ENCODE data around the gene ACTRT3. TPM values are rescaled to one million over a fixed set of nuclear protein-coding genes. Genes with fewer than 3 reads are reported as not detected.

Gene ACTRT3
- total RNA-seq, 1 experiment from 2014 or later: 1.7 TPM

DNA sequence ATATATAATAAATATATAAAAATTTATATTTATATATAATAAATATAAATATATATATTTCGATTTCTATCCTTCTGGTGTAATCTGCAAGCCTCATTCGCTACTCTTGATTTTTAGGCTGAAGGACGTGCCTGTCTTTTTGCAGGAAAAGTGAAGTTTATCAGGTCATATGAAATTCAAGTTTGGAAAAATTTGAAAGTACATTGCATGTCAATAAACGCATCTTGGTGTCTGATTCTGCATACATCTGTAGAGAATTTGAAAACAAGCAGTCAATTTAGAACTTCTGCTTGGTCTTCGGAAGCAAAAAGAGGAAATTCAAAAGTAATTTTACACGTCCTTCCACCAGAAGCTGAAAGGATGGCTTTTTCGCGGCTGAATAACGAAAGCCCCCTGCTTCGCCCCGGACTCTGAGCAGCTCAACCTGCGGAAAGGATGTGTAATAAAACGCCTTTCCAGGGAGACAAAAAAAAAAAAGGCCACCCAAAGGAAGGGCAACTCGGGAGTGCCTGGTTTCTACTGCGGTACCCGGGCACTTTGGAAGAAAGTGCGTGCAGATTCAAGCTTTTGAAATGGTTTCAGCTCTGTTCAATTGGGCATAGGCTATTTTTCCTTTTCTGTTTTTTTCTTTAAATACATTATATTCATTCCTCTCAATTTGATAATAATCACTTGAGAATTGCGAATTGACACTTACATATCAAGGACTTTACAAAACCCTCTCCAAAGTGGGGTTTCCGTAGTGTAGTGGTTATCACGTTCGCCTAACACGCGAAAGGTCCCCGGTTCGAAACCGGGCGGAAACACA is 2.3 kb upstream of the ACTRT3 start:
- no peaks in the 10 kb centered on the region for H3K9me3 ChIP-seq (ENCODE audit: control insufficient read depth, insufficient read depth, low read depth, low read length)
- ChIA-PET CTCF (no interaction called here), POLR2A (interaction anchor here (0.6 to 0.9 kb wide), 5 partner anchors 33 to 320 kb away, joined by 3 to 13 read pairs (median 4); partner anchors contain the start of gene SEC62)
- in situ Hi-C loops (cut with HindIII; ENCODE audit: low pct_unique_long_range_greater_than_20kb, low sequenced_read_pairs) (no loop called here), intact Hi-C loops (cut with micrococcal nuclease; ENCODE audit: unreplicated experiment) (no loop called here)
- TF ChIP-seq SIN3A (IDR thresholded peaks at IDR 0.05; ENCODE audit: borderline replicate concordance, insufficient read depth, low read depth, low read length) (no peak), TCF7L2 (IDR thresholded peaks at IDR 0.05; ENCODE audit: low read depth, low read length) (no peak), POLR2AphosphoS5 (IDR thresholded peaks at IDR 0.05; ENCODE audit: low read depth, low read length) (no peak; the same call in 1 of the 2 replicates)
- TF ChIP-seq, protein P1, sequence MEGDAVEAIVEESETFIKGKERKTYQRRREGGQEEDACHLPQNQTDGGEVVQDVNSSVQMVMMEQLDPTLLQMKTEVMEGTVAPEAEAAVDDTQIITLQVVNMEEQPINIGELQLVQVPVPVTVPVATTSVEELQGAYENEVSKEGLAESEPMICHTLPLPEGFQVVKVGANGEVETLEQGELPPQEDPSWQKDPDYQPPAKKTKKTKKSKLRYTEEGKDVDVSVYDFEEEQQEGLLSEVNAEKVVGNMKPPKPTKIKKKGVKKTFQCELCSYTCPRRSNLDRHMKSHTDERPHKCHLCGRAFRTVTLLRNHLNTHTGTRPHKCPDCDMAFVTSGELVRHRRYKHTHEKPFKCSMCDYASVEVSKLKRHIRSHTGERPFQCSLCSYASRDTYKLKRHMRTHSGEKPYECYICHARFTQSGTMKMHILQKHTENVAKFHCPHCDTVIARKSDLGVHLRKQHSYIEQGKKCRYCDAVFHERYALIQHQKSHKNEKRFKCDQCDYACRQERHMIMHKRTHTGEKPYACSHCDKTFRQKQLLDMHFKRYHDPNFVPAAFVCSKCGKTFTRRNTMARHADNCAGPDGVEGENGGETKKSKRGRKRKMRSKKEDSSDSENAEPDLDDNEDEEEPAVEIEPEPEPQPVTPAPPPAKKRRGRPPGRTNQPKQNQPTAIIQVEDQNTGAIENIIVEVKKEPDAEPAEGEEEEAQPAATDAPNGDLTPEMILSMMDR (IDR thresholded peaks at IDR 0.05): no peak
- TF ChIP-seq, protein P2, sequence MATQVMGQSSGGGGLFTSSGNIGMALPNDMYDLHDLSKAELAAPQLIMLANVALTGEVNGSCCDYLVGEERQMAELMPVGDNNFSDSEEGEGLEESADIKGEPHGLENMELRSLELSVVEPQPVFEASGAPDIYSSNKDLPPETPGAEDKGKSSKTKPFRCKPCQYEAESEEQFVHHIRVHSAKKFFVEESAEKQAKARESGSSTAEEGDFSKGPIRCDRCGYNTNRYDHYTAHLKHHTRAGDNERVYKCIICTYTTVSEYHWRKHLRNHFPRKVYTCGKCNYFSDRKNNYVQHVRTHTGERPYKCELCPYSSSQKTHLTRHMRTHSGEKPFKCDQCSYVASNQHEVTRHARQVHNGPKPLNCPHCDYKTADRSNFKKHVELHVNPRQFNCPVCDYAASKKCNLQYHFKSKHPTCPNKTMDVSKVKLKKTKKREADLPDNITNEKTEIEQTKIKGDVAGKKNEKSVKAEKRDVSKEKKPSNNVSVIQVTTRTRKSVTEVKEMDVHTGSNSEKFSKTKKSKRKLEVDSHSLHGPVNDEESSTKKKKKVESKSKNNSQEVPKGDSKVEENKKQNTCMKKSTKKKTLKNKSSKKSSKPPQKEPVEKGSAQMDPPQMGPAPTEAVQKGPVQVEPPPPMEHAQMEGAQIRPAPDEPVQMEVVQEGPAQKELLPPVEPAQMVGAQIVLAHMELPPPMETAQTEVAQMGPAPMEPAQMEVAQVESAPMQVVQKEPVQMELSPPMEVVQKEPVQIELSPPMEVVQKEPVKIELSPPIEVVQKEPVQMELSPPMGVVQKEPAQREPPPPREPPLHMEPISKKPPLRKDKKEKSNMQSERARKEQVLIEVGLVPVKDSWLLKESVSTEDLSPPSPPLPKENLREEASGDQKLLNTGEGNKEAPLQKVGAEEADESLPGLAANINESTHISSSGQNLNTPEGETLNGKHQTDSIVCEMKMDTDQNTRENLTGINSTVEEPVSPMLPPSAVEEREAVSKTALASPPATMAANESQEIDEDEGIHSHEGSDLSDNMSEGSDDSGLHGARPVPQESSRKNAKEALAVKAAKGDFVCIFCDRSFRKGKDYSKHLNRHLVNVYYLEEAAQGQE (IDR thresholded peaks at IDR 0.05; ENCODE audit: insufficient read depth in 1 of 2, low read depth in 2 of 2, low read length in 1 of 2): no peak
- H3K27me3 ChIP-seq (ENCODE audit: control insufficient read depth, insufficient read depth, low read length): no peaks in the 10 kb centered on the region
- peak; percentile 37 for ATAC-seq
- H3K4me3 ChIP-seq (ENCODE audit: low read depth in 2 of 2, low read length in 2 of 2): peak overlapping the region; percentile 90 to 98
- peak; percentile 87 for DNase-seq (ENCODE audit: low read depth, low spot score)
- H3K4me1 ChIP-seq (ENCODE audit: control insufficient read depth, insufficient read depth, low read length): peaks cover 9% of the 10 kb centered on the region
- H3K36me3 ChIP-seq (ENCODE audit: control insufficient read depth, insufficient read depth, low read length): peaks cover 19% of the 10 kb centered on the region
- BruUV-seq (replicated peaks): no TSS peak
- peak overlapping the region; percentile 97 for H3K27ac ChIP-seq (ENCODE audit: low read length)

DNA sequence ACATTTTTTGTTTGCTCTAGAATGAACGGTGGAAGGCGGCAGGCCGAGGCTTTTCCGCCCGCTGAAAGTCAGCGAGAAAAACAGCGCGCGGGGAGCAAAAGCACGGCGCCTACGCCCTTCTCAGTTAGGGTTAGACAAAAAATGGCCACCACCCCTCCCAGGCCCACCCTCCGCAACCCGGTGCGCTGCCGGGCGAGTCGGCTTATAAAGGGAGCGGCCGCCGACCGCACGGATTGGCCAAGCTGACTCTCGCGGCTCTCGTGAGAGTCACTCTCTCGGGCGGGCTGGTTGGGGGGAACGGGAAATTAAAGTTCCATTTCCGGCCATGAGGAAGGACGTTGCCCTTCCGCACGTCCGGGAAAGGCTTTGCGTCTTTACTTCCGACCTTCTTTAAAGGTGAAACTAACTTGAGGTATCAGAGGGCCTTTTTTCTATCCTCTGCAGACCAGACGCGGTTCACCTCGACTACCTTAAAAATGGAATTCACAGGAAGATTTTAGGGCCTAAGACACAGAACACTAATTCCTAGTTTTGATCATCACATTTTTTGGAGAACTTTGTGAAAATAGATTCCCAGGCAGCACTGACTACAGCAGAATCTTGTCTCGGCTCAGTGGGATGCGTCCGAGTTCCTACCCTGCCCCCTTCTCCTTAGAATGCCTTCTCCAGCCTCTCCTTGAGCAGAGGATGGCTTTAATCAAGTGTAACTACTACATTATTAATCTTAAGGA is 4.3 kb downstream of the ACTRT3 start, which contains the start of gene TERC:
Gene TERC (minus strand): TSS at position 179 of the 731 bp plus-strand sequence.
- TF ChIP-seq POLR2AphosphoS5 (IDR thresholded peaks at IDR 0.05; ENCODE audit: low read depth, low read length) (peak; percentile 92), TCF7L2 (IDR thresholded peaks at IDR 0.05; ENCODE audit: low read depth, low read length) (no peak)
- TF ChIP-seq, protein P1 (IDR thresholded peaks at IDR 0.05): no peak
- TF ChIP-seq, protein P2 (IDR thresholded peaks at IDR 0.05; ENCODE audit: insufficient read depth in 1 of 2, low read depth in 2 of 2, low read length in 1 of 2): no peak
- TSS peak; percentile 97 for BruUV-seq (replicated peaks)
- Histone ChIP-seq H3K27me3 (ENCODE audit: control insufficient read depth, insufficient read depth, low read length) (no peaks in the 10 kb centered on the region), H3K36me3 (ENCODE audit: control insufficient read depth, insufficient read depth, low read length) (no peaks in the 10 kb centered on the region), H3K4me3 (ENCODE audit: low read depth in 2 of 2, low read length in 2 of 2) (peak within 1 kb of the TSS; percentile 64 to 83), H3K4me1 (ENCODE audit: control insufficient read depth, insufficient read depth, low read length) (0 out of 2 replicates have a peak, but pooled peaks cover 2% of the 10 kb centered on the region), H3K9me3 (ENCODE audit: control insufficient read depth, insufficient read depth, low read depth, low read length) (no peaks in the 10 kb centered on the region), H3K27ac (ENCODE audit: low read length) (peak within 1 kb of the TSS; percentile 93)
- ChIA-PET POLR2A (no interaction called here), CTCF (no interaction called here)
- intact Hi-C loops (cut with micrococcal nuclease; ENCODE audit: unreplicated experiment): loop anchor here (5.0 kb wide), 1 partner anchor 202 kb away; the partner anchor contains the start of gene SEC62
- ATAC-seq (peak; percentile 93), DNase-seq (ENCODE audit: low read depth, low spot score) (peak; percentile 59)
- in situ Hi-C loops (cut with HindIII; ENCODE audit: low pct_unique_long_range_greater_than_20kb, low sequenced_read_pairs): no loop called here
